CD4-positive, alpha-beta T cell treated with Interleukin-6 for 4 hours (primary cell): Measurements from ENCODE around the gene MBD3L1.

Source experiments
- DNase-seq: peaks from one replicate; pipeline ENCODE4 v3.0.0-alpha.2; 2020; ENCODE audit warnings: mixed read lengths

The MBD3L1 gene

GRCh38 chr19:8832132-8833021 is at the start of gene MBD3L1, which contains the start of gene ZNF558:
Gene MBD3L1, plus strand, starts transcription at chr19:8832377. Its CDS starts 10,302 bp downstream, at chr19:8842679.
Gene ZNF558, minus strand, starts transcription at chr19:8832304. Its CDS starts 9,645 bp downstream, at chr19:8822659.
- peak; percentile 98 for DNase-seq

GRCh38 chr19:8794823-8795222 is 37.4 kb upstream of the MBD3L1 start:
- no peak for DNase-seq

- DNase-seq, result no peak
Observed at GRCh38 chr19:8806661-8807060, 25.5 kb upstream of the MBD3L1 start.

GRCh38 chr19:8811315-8812172 is 20.6 kb upstream of the MBD3L1 start:
- no peak for DNase-seq

- no peak for DNase-seq
Observed at GRCh38 chr19:8814176-8814575, 18.0 kb upstream of the MBD3L1 start.

GRCh38 chr19:8815780-8816179 is 16.4 kb upstream of the MBD3L1 start:
- DNase-seq, result no peak

GRCh38 chr19:8820234-8820633 is 11.9 kb upstream of the MBD3L1 start:
- no peak for DNase-seq

GRCh38 chr19:8821748-8822241 is 10.4 kb upstream of the MBD3L1 start:
- no peak for DNase-seq

GRCh38 chr19:8826371-8826770 is 5.8 kb upstream of the MBD3L1 start:
- DNase-seq, result no peak

GRCh38 chr19:8827277-8827676 is 4.9 kb upstream of the MBD3L1 start:
- DNase-seq, result no peak

- no peak for DNase-seq
Observed at GRCh38 chr19:8831373-8831772, 804 bp upstream of the MBD3L1 start.

- no peak for DNase-seq
Observed at GRCh38 chr19:8831832-8832131, 395 bp upstream of the MBD3L1 start.

GRCh38 chr19:8835446-8835845 is 3.3 kb downstream of the MBD3L1 start:
- no peak for DNase-seq

GRCh38 chr19:8835877-8836276 is 3.7 kb downstream of the MBD3L1 start:
- DNase-seq, result no peak

GRCh38 chr19:8840708-8841107 is 8.5 kb downstream of the MBD3L1 start:
- no peak for DNase-seq

- DNase-seq, result no peak
Observed at GRCh38 chr19:8846819-8847218, 14.6 kb downstream of the MBD3L1 start.

GRCh38 chr19:8849232-8849631 is 17.1 kb downstream of the MBD3L1 start:
- no peak for DNase-seq

GRCh38 chr19:8850488-8850887 is 18.3 kb downstream of the MBD3L1 start:
- no peak for DNase-seq

- no peak for DNase-seq
Observed at GRCh38 chr19:8858260-8858659, 26.1 kb downstream of the MBD3L1 start.

- no peak for DNase-seq
Observed at GRCh38 chr19:8866344-8866743, 34.2 kb downstream of the MBD3L1 start.

GRCh38 chr19:8877854-8878705 is 45.9 kb downstream of the MBD3L1 start:
- no peak for DNase-seq

- DNase-seq, result no peak
Observed at GRCh38 chr19:8880868-8881488, 48.8 kb downstream of the MBD3L1 start.
